ENCODE data around the gene ACSS2. TPM values are rescaled to one million over a fixed set of nuclear protein-coding genes. Genes with fewer than 3 reads are reported as not detected.

Gene ACSS2
- polyA plus RNA-seq (2014; cell fraction: cytosol; rRNA removed): 32.4 and 41.2 TPM in 2 replicates
- 79.1 and 82.7 TPM in 2 replicates for polyA plus RNA-seq (2014; cell fraction: nucleus; rRNA removed)

GRCh38 chr20:34876406-34877282 is at the start of gene ACSS2:
Gene ACSS2, plus strand, starts transcription at chr20:34876612. Its CDS starts 34 bp downstream, at chr20:34876646.
- no peak for DNase-seq (ENCODE audit: low spot score)

- DNase-seq (ENCODE audit: low spot score): no peak
These were observed 47.2 kb upstream of the ACSS2 start for GRCh38 chr20:34829191-34829590.

- no peak for DNase-seq (ENCODE audit: low spot score)
These were observed 44.5 kb upstream of the ACSS2 start for GRCh38 chr20:34831936-34832335.

- peak; percentile 64 for DNase-seq (ENCODE audit: low spot score)
These were observed 41.9 kb upstream of the ACSS2 start for GRCh38 chr20:34834459-34834893.

GRCh38 chr20:34842143-34842542 is 34.3 kb upstream of the ACSS2 start:
- DNase-seq (ENCODE audit: low spot score): no peak

- no peak for DNase-seq (ENCODE audit: low spot score)
These were observed 33.0 kb upstream of the ACSS2 start for GRCh38 chr20:34843421-34843820.

GRCh38 chr20:34848597-34848996 is 27.8 kb upstream of the ACSS2 start:
- DNase-seq (ENCODE audit: low spot score): no peak

- no peak for DNase-seq (ENCODE audit: low spot score)
These were observed 26.6 kb upstream of the ACSS2 start for GRCh38 chr20:34849778-34850177.

GRCh38 chr20:34850969-34851368 is 25.4 kb upstream of the ACSS2 start:
- no peak for DNase-seq (ENCODE audit: low spot score)

GRCh38 chr20:34852298-34852697 is 24.1 kb upstream of the ACSS2 start:
- DNase-seq (ENCODE audit: low spot score): no peak

- DNase-seq (ENCODE audit: low spot score): no peak
These were observed 17.0 kb upstream of the ACSS2 start for GRCh38 chr20:34859367-34859766.

GRCh38 chr20:34859826-34860545 is 16.4 kb upstream of the ACSS2 start:
- DNase-seq (ENCODE audit: low spot score): no peak

GRCh38 chr20:34861386-34862084 is 14.9 kb upstream of the ACSS2 start:
- DNase-seq (ENCODE audit: low spot score): no peak

- no peak for DNase-seq (ENCODE audit: low spot score)
These were observed 13.7 kb upstream of the ACSS2 start for GRCh38 chr20:34862724-34863123.

GRCh38 chr20:34863421-34863965 is 12.9 kb upstream of the ACSS2 start:
- DNase-seq (ENCODE audit: low spot score): no peak

- no peak for DNase-seq (ENCODE audit: low spot score)
These were observed 12.2 kb upstream of the ACSS2 start for GRCh38 chr20:34864216-34864615.

GRCh38 chr20:34871320-34871926 is 5.0 kb upstream of the ACSS2 start:
- peak; percentile 46 for DNase-seq (ENCODE audit: low spot score)

GRCh38 chr20:34871966-34872621 is 4.3 kb upstream of the ACSS2 start:
- no peak for DNase-seq (ENCODE audit: low spot score)

- peak; percentile 88 for DNase-seq (ENCODE audit: low spot score)
These were observed 3.7 kb upstream of the ACSS2 start, which contains the start of gene GGT7 for GRCh38 chr20:34872622-34873224. Gene GGT7, minus strand, starts transcription at chr20:34872856. Its CDS starts 41 bp downstream, at chr20:34872815.

GRCh38 chr20:34873583-34874093 is 2.8 kb upstream of the ACSS2 start:
- DNase-seq (ENCODE audit: low spot score): no peak
